K562 (cell line): ENCODE measurements around the gene TAAR2. TPM values are rescaled to one million over a fixed set of nuclear protein-coding genes. Genes with fewer than 3 reads are reported as not detected.

Experiments
- ATAC-seq: fragments of 200-7000 bp; cut with Tn5 transposase; 3 replicates; pipeline ENCODE4 v1.9.1; 2020; ENCODE audit warnings: moderate library complexity
- BruUV-seq: library from RNA; stranded (reverse); fragments of 400-500 nt; replicated peaks from 2 replicates; lab custom pipeline; 2021; lab: Mats Ljungman, UMichigan
- CTCF ChIA-PET: fragments of 300-600 bp; formaldehyde crosslinking; extraction: SDS; loops from one replicate; lab custom pipeline; 2021; ENCODE audit warnings: low intra/inter-chr PET ratio; lab: Yijun Ruan, JAX
- POLR2A ChIA-PET: fragments of 300-600, 350-650 bp; sonication (Branson Sonifier 250); formaldehyde crosslinking; extraction: SDS; loops from one replicate; lab custom pipeline; 2021; ENCODE audit warnings: antibody characterized with exemption, inconsistent platforms; lab: Yijun Ruan, JAX
- DNase-seq, 4 experiments: peaks; one replicate each; pipeline versions ENCODE4 v3.0.0 to v3.0.0-alpha.2; 2011 to 2018; ENCODE audit warnings: low spot score in 3 of 4, mixed read lengths in 3 of 4; ENCODE audit errors: extremely low read depth in 1 of 4
- FAIRE-seq: peaks from 2 replicates; lab custom pipeline; 2011; peaks lifted over from hg19 to GRCh38; lab: Jason Lieb, UNC
- H2AFZ ChIP-seq: 2 replicates; pipeline ENCODE4 v1.6.0; 2011; ENCODE audit warnings: low read depth, low read length, control low read depth, inconsistent platforms
- H3K27ac ChIP-seq: fragments of 200-600 bp; 3 replicates; pipeline ENCODE4 v1.8.0; 2011; ENCODE audit warnings: low read depth, mild to moderate bottlenecking, control low read depth, inconsistent platforms, low read length, moderate library complexity, mixed read lengths; ENCODE audit errors: extremely low read depth
- H3K27me3 ChIP-seq, 2 experiments: fragments of 300-600 bp in 1 of 2; 2 replicates in 1 of 2; 3 replicates in 1 of 2; pipeline versions ENCODE4 v1.6.0 to v1.8.0; 2011; ENCODE audit warnings: inconsistent platforms in 2 of 2, low read length in 2 of 2, mild to moderate bottlenecking in 1 of 2, mixed read lengths in 1 of 2, moderate library complexity in 1 of 2; ENCODE audit not compliant: control insufficient read depth in 2 of 2, insufficient read depth in 2 of 2
- H3K36me3 ChIP-seq: fragments of 300-600 bp; 3 replicates; pipeline ENCODE4 v1.8.0; 2011; ENCODE audit warnings: mild to moderate bottlenecking, low read length, inconsistent platforms; ENCODE audit not compliant: control insufficient read depth, insufficient read depth
- H3K4me1 ChIP-seq, 2 experiments: fragments of 200-600 bp in 1 of 2; replicated peaks in 1 of 2; 2 replicates in 1 of 2; 3 replicates in 1 of 2; pipeline versions ENCODE4 v1.5.1 to v1.8.0; 2011; ENCODE audit warnings: inconsistent platforms in 2 of 2, low read length in 2 of 2, mild to moderate bottlenecking in 1 of 2, mixed read lengths in 1 of 2, moderate library complexity in 1 of 2; ENCODE audit not compliant: control insufficient read depth in 2 of 2, insufficient read depth in 2 of 2
- H3K4me2 ChIP-seq: 2 replicates; pipeline ENCODE4 v1.6.1; 2011; ENCODE audit warnings: low read length, control low read depth, inconsistent platforms, mixed read lengths; ENCODE audit not compliant: insufficient read depth
- H3K4me3 ChIP-seq: fragments of 200-600 bp; sonication (generic), shearing (Covaris generic); 2 replicates; pipeline ENCODE4 v1.5.1; 2016; ENCODE audit warnings: control low read depth, inconsistent platforms
- H3K79me2 ChIP-seq: fragments of 200-600 bp; 3 replicates; pipeline ENCODE4 v1.8.0; 2011; ENCODE audit warnings: low read length, inconsistent platforms; ENCODE audit not compliant: control insufficient read depth, insufficient read depth
- H3K9ac ChIP-seq, 2 experiments: 2 replicates each; pipeline versions ENCODE4 v1.6.0 to v1.6.1; 2011; ENCODE audit warnings: low read depth in 2 of 2, low read length in 2 of 2, control low read depth in 1 of 2, inconsistent platforms in 1 of 2, mild to moderate bottlenecking in 1 of 2, mixed read lengths in 1 of 2; ENCODE audit not compliant: insufficient read depth in 1 of 2
- H3K9me1 ChIP-seq: one replicate; pipeline ENCODE4 v1.6.0; 2011; ENCODE audit warnings: inconsistent platforms, mild to moderate bottlenecking, low read length, moderate library complexity; ENCODE audit not compliant: control insufficient read depth, insufficient read depth
- H3K9me3 ChIP-seq: replicated peaks from 2 replicates; pipeline ENCODE4 v1.5.1; 2011; ENCODE audit warnings: low read depth, low read length, inconsistent platforms; ENCODE audit not compliant: control insufficient read depth, insufficient read depth
- H4K20me1 ChIP-seq: replicated peaks from 2 replicates; pipeline ENCODE4 v1.6.1; 2011; ENCODE audit warnings: low read length, inconsistent platforms, mixed read lengths; ENCODE audit not compliant: control insufficient read depth, insufficient read depth
- CSDE1 ChIP-seq, 2 experiments: fragments of 450-650 bp; IDR thresholded peaks; 2 replicates each; pipeline ENCODE4 v1.6.1; 2016; ENCODE audit warnings: mild to moderate bottlenecking in 1 of 2
- GTF2F1 ChIP-seq: IDR thresholded peaks from 2 replicates; pipeline ENCODE4 v1.6.1; 2011; ENCODE audit warnings: low read depth, low read length, improper control_type of control experiment
- HLTF ChIP-seq: fragments of 450-650 bp; IDR thresholded peaks from 2 replicates; pipeline ENCODE4 v1.6.1; 2016
- KAT2B ChIP-seq: IDR thresholded peaks from one replicate; pipeline ENCODE4 v1.6.1; 2012; ENCODE audit warnings: low read depth, mild to moderate bottlenecking, control low read depth, inconsistent platforms, low read length, moderate library complexity
- MEF2A ChIP-seq: IDR thresholded peaks from 2 replicates; pipeline ENCODE4 v1.6.1; 2011; ENCODE audit warnings: low read depth, mild to moderate bottlenecking, low read length, moderate library complexity; ENCODE audit not compliant: control insufficient read depth
- MTA3 ChIP-seq: fragments of 450-650 bp; formaldehyde crosslinking; IDR thresholded peaks from 2 replicates; pipeline ENCODE4 v1.6.1; 2017; ENCODE audit warnings: mild to moderate bottlenecking, borderline replicate concordance
- PCBP1 ChIP-seq: fragments of 200-400 bp; formaldehyde crosslinking; IDR thresholded peaks from 2 replicates; pipeline ENCODE4 v1.6.1; 2018; ENCODE audit warnings: mild to moderate bottlenecking, low read depth, low read length; ENCODE audit not compliant: poor library complexity, severe bottlenecking
- PPARD ChIP-seq: fragments of 250-450 bp; sonication (Bioruptor Pico); IDR thresholded peaks from 2 replicates; pipeline ENCODE4 v1.8.0; 2022; ENCODE audit warnings: inconsistent platforms, mild to moderate bottlenecking, moderate library complexity
- SNRNP70 ChIP-seq: fragments of 200-400 bp; formaldehyde crosslinking; optimal IDR thresholded peaks from 2 replicates; pipeline ENCODE3; 2017; ENCODE audit warnings: low read depth, low read length
- SREBF1 ChIP-seq: fragments of 150-350 bp; IDR thresholded peaks from 2 replicates; pipeline ENCODE4 v1.6.1; 2014; ENCODE audit warnings: antibody characterized with exemption, low read depth, low read length, borderline replicate concordance
- ZFX ChIP-seq: sonication (generic); formaldehyde crosslinking; IDR thresholded peaks from 2 replicates; pipeline ENCODE4 v1.8.0; 2022; ENCODE audit warnings: mild to moderate bottlenecking, missing genetic modification reagents, moderate library complexity
- ZNF354B ChIP-seq: fragments of 250-450 bp; sonication (Bioruptor Pico); IDR thresholded peaks from 2 replicates; pipeline ENCODE4 v1.4.0; 2020
- WGBS: fragments of 100-300 bp; shearing (Covaris generic); methylation state at CpG from one replicate; pipeline ENCODE4 v1.1.6; 2016; ENCODE audit warnings: low coverage, mixed read lengths; ENCODE audit not compliant: insufficient coverage; ENCODE audit errors: missing lambda C conversion rate; 5-methylcytosine and 5-hydroxymethylcytosine counted together
- in situ Hi-C: fragments of 300-500 bp; cut with MboI; formaldehyde crosslinking; loops from 4 replicates; pipeline ENCODE4 v1.15.0; 2018; ENCODE audit warnings: inconsistent platforms, mixed read lengths
- intact Hi-C: fragments of 100-400 bp; cut with micrococcal nuclease; formaldehyde crosslinking; loops from 2 replicates; pipeline ENCODE4 v1.14.2; 2022
- polyA plus RNA-seq, 8 experiments: library from polyadenylated mRNA; depleted of rRNA in 4 of 8; stranded (reverse) in 5 of 8; unstranded in 3 of 8; fragments of >200 nt; fragmentation: Nextera tagmentation in 2 of 8; fragmentation: Illumina TruSeq in 1 of 8; extraction: Ambion mirVana in 2 of 8; extraction: Trizol in 1 of 8; gene quantifications; 2 replicates each; pipeline versions ENCODE4 v1.2.1 to v1.2.3, GENCODE V29; 2011 to 2014; ENCODE audit warnings: inconsistent platforms in 1 of 8, missing spikeins in 1 of 8
- total RNA-seq, 7 experiments: library from RNA; depleted of rRNA in 6 of 7; stranded (reverse); fragments of >200 nt in 6 of 7; fragmentation: Illumina TruSeq in 2 of 7; extraction: Trizol in 2 of 7; gene quantifications; 2 replicates each; pipeline versions ENCODE4 v1.2.1 to v1.2.3, GENCODE V29; 2011 to 2021; ENCODE audit warnings: low replicate concordance in 1 of 7
- TF ChIP-seq, protein P1 (sequence below): sonication (generic); formaldehyde crosslinking; IDR thresholded peaks from 2 replicates; pipeline ENCODE4 v1.8.0; 2022; ENCODE audit warnings: mild to moderate bottlenecking, missing genetic modification reagents

The TAAR2 gene
- total and polyA plus RNA-seq, 9 of the 15 experiments (the other 6 are each of a cell fraction or from before 2014, with no cell fraction given) = not detected

- ATAC-seq = no peak
- Histone ChIP-seq H3K27me3 (no peaks in the 10 kb centered on the region), H3K27ac (no peak overlapping the region), H3K9me3 (no peaks in the 10 kb centered on the region), H3K4me2 (no peak overlapping the region), H3K36me3 (no peaks in the 10 kb centered on the region), H3K4me1 (no peaks in the 10 kb centered on the region), H3K9ac (no peak overlapping the region), H4K20me1 (no peaks in the 10 kb centered on the region), H3K79me2 (no peaks in the 10 kb centered on the region), H2AFZ (no peak overlapping the region), H3K4me3 (no peak overlapping the region), H3K9me1 (no peaks in the 10 kb centered on the region)
- in situ Hi-C loops = no loop called here
- intact Hi-C loops = no loop called here
- TF ChIP-seq MTA3 = no peak
- no peak for TF ChIP-seq SREBF1
- TF ChIP-seq PCBP1 = no peak
- no peak for TF ChIP-seq ZNF354B (CRISPR knock-in tag)
- no peak for TF ChIP-seq CSDE1 (IDR thresholded peaks at IDR 0.05)
- no peak for TF ChIP-seq KAT2B
- no peak for TF ChIP-seq PPARD
- no peak for TF ChIP-seq SNRNP70
- TF ChIP-seq, protein P1, sequence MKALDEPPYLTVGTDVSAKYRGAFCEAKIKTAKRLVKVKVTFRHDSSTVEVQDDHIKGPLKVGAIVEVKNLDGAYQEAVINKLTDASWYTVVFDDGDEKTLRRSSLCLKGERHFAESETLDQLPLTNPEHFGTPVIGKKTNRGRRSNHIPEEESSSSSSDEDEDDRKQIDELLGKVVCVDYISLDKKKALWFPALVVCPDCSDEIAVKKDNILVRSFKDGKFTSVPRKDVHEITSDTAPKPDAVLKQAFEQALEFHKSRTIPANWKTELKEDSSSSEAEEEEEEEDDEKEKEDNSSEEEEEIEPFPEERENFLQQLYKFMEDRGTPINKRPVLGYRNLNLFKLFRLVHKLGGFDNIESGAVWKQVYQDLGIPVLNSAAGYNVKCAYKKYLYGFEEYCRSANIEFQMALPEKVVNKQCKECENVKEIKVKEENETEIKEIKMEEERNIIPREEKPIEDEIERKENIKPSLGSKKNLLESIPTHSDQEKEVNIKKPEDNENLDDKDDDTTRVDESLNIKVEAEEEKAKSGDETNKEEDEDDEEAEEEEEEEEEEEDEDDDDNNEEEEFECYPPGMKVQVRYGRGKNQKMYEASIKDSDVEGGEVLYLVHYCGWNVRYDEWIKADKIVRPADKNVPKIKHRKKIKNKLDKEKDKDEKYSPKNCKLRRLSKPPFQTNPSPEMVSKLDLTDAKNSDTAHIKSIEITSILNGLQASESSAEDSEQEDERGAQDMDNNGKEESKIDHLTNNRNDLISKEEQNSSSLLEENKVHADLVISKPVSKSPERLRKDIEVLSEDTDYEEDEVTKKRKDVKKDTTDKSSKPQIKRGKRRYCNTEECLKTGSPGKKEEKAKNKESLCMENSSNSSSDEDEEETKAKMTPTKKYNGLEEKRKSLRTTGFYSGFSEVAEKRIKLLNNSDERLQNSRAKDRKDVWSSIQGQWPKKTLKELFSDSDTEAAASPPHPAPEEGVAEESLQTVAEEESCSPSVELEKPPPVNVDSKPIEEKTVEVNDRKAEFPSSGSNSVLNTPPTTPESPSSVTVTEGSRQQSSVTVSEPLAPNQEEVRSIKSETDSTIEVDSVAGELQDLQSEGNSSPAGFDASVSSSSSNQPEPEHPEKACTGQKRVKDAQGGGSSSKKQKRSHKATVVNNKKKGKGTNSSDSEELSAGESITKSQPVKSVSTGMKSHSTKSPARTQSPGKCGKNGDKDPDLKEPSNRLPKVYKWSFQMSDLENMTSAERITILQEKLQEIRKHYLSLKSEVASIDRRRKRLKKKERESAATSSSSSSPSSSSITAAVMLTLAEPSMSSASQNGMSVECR (CRISPR knock-in tag) = no peak
- no peak for TF ChIP-seq GTF2F1
- no peak for TF ChIP-seq ZFX (CRISPR knock-in tag)
- no peak for TF ChIP-seq MEF2A
- no peak for TF ChIP-seq HLTF
- FAIRE-seq = no peak
- no TSS peak for BruUV-seq
- no peak for DNase-seq
- whole genome bisulfite sequencing = 0% methylated on average over 2 of the region's 2 CpGs
- CTCF ChIA-PET = no interaction called here
- POLR2A ChIA-PET = interaction anchor here (1.0 kb wide), 1 partner anchor 8 kb away, joined by 3 read pairs; no protein-coding TSS in a partner anchor
Observed at GRCh38 chr6:132633362-132633761, 9.3 kb upstream of the TAAR2 start.
